Smooth muscle cell (in vitro differentiated cells): ENCODE measurements around the gene CHCHD1. TPM values are rescaled to one million over a fixed set of nuclear protein-coding genes. Genes with fewer than 3 reads are reported as not detected.
A peak's percentile ranks its signal among the peaks of the same experiment; 100 is the strongest.

Source experiments
- DNase-seq: peaks from one replicate; lab custom pipeline; 2025; ENCODE audit not compliant: unreplicated experiment; lab: John Stamatoyannopoulos, UW
- H2AFZ ChIP-seq: fragments of 200-600 bp; sonication (generic); 2 replicates; pipeline ENCODE4 v1.6.0; 2016; ENCODE audit warnings: antibody characterized with exemption, low read depth, mild to moderate bottlenecking
- H3F3A ChIP-seq: fragments of 200-600 bp; sonication (generic); 2 replicates; pipeline ENCODE4 v1.6.0; 2017; ENCODE audit warnings: antibody characterized with exemption, low read depth
- H3K27ac ChIP-seq: fragments of 200-600 bp; sonication (generic); 2 replicates; pipeline ENCODE4 v1.5.1; 2016; ENCODE audit warnings: low read depth, mild to moderate bottlenecking
- H3K27me3 ChIP-seq: fragments of 200-600 bp; sonication (generic); 2 replicates; pipeline ENCODE4 v1.6.1; 2016; ENCODE audit warnings: low read depth, mild to moderate bottlenecking
- H3K36me3 ChIP-seq: fragments of 200-600 bp; sonication (generic); 2 replicates; pipeline ENCODE4 v1.5.1; 2016; ENCODE audit warnings: low read depth
- H3K4me1 ChIP-seq: fragments of 200-600 bp; sonication (generic); 2 replicates; pipeline ENCODE4 v1.5.1; 2016; ENCODE audit warnings: low read depth
- H3K4me2 ChIP-seq: fragments of 200-600 bp; sonication (generic); 2 replicates; pipeline ENCODE4 v1.6.0; 2016; ENCODE audit warnings: mild to moderate bottlenecking
- H3K4me3 ChIP-seq: fragments of 200-600 bp; sonication (generic); 2 replicates; pipeline ENCODE4 v1.5.1; 2016; ENCODE audit warnings: mild to moderate bottlenecking
- H3K79me2 ChIP-seq: fragments of 200-600 bp; sonication (generic); 2 replicates; pipeline ENCODE4 v1.6.0; 2016; ENCODE audit warnings: low read depth, mild to moderate bottlenecking
- H3K9ac ChIP-seq: fragments of 200-600 bp; sonication (generic); 2 replicates; pipeline ENCODE4 v1.6.0; 2016; ENCODE audit warnings: low read depth
- H3K9me3 ChIP-seq: fragments of 200-600 bp; sonication (generic); replicated peaks from 2 replicates; pipeline ENCODE4 v1.5.1; 2016; ENCODE audit warnings: low read depth
- H4K20me1 ChIP-seq: fragments of 200-600 bp; sonication (generic); 2 replicates; pipeline ENCODE4 v1.6.0; 2016; ENCODE audit warnings: low read depth
- WGBS: methylation state at CpG from one replicate; pipeline ENCODE4 v1.1.7; 2016; ENCODE audit warnings: low lambda C conversion rate; 5-methylcytosine and 5-hydroxymethylcytosine counted together
- polyA plus RNA-seq: library from polyadenylated mRNA; unstranded; fragments of >200 nt; fragmentation: Nextera tagmentation; extraction: Ambion mirVana; gene quantifications from 2 replicates; pipeline ENCODE4 v1.2.1, GENCODE V29; 2016
- total RNA-seq: library from RNA; depleted of rRNA; stranded (reverse); fragments of >200 nt; gene quantifications from 2 replicates; pipeline ENCODE4 v1.2.3, GENCODE V29; 2014
- TF ChIP-seq, protein P1 (sequence below): fragments of 200-600 bp; sonication (generic); IDR thresholded peaks from 2 replicates; pipeline ENCODE4 v1.5.1; 2017; ENCODE audit warnings: borderline replicate concordance, mild to moderate bottlenecking, antibody characterized with exemption; ENCODE audit not compliant: insufficient read depth, poor library complexity, severe bottlenecking

CHCHD1 gene
- total and polyA plus RNA-seq, 2 experiments from 2014 or later: 65.9 to 68.3 TPM

DNA sequence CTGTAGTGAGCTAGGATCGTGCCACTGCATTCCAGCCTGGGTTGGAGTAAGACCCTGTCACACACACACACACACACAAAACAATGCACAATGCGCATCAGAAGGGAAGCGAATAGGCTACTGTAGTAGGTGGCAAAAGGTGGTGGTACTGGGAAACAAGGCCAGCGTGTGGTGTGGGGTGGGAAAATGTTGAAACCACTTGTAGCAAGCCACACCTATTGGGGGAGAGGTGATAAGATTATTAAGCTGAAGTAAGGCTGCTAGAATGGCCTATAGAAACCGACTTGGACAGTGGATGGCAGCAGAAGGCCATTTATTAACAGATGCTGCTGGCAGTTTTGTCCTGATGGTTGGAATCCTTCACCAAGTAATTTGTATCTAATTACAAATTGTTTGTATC, 7.2 kb upstream of the CHCHD1 start:
- H3K27me3 ChIP-seq: no peaks in the 10 kb centered on the region
- peaks cover 58% of the 10 kb centered on the region for H3K79me2 ChIP-seq
- H3K4me2 ChIP-seq: peak overlapping the region; percentile 98
- H2AFZ ChIP-seq: no peak overlapping the region
- DNase-seq: no peak
- peaks cover 62% of the 10 kb centered on the region for H4K20me1 ChIP-seq
- whole genome bisulfite sequencing: 56% methylated on average over 5 of the region's 5 CpGs
- H3K27ac ChIP-seq: peak overlapping the region; percentile 10
- no peaks in the 10 kb centered on the region for H3K9me3 ChIP-seq
- no peaks in the 10 kb centered on the region for H3K36me3 ChIP-seq
- peak overlapping the region; percentile 1 for H3K9ac ChIP-seq
- H3K4me3 ChIP-seq: peak overlapping the region; percentile 98
- peaks cover 33% of the 10 kb centered on the region for H3K4me1 ChIP-seq
- peaks cover 40% of the 10 kb centered on the region for H3F3A ChIP-seq
- TF ChIP-seq, protein P1, sequence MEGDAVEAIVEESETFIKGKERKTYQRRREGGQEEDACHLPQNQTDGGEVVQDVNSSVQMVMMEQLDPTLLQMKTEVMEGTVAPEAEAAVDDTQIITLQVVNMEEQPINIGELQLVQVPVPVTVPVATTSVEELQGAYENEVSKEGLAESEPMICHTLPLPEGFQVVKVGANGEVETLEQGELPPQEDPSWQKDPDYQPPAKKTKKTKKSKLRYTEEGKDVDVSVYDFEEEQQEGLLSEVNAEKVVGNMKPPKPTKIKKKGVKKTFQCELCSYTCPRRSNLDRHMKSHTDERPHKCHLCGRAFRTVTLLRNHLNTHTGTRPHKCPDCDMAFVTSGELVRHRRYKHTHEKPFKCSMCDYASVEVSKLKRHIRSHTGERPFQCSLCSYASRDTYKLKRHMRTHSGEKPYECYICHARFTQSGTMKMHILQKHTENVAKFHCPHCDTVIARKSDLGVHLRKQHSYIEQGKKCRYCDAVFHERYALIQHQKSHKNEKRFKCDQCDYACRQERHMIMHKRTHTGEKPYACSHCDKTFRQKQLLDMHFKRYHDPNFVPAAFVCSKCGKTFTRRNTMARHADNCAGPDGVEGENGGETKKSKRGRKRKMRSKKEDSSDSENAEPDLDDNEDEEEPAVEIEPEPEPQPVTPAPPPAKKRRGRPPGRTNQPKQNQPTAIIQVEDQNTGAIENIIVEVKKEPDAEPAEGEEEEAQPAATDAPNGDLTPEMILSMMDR: no peak

DNA sequence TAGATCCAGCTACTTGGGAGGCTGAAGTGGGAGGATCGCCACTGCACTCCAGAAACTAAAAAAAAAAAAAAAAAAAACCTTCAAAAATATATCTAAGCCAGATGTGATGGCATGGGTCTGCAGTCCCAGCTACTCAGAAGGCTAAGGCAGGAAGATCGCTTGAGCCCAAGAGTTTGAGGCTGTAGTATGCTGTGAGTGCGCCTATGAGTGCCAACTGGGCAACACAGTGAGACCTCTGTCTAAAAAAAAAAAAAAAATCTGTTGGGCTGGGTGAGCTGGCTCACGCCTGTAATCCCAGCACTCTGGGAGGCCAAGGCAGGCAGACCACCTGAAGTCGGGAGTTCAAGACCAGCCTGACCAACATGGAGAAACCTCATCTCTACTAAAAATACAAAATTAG, 2.8 kb upstream of the CHCHD1 start:
- Histone ChIP-seq H3K9ac (no peak overlapping the region), H3K79me2 (peaks cover 92% of the 10 kb centered on the region), H3K36me3 (no peaks in the 10 kb centered on the region), H4K20me1 (peaks cover 53% of the 10 kb centered on the region), H3K4me3 (no peak overlapping the region), H3F3A (peaks cover 34% of the 10 kb centered on the region), H3K4me1 (peaks cover 37% of the 10 kb centered on the region), H3K27ac (no peak overlapping the region), H3K4me2 (no peak overlapping the region), H2AFZ (no peak overlapping the region), H3K27me3 (no peaks in the 10 kb centered on the region), H3K9me3 (no peaks in the 10 kb centered on the region)
- TF ChIP-seq, protein P1: no peak
- 100% methylated on average over 5 of the region's 5 CpGs for WGBS
- no peak for DNase-seq

DNA sequence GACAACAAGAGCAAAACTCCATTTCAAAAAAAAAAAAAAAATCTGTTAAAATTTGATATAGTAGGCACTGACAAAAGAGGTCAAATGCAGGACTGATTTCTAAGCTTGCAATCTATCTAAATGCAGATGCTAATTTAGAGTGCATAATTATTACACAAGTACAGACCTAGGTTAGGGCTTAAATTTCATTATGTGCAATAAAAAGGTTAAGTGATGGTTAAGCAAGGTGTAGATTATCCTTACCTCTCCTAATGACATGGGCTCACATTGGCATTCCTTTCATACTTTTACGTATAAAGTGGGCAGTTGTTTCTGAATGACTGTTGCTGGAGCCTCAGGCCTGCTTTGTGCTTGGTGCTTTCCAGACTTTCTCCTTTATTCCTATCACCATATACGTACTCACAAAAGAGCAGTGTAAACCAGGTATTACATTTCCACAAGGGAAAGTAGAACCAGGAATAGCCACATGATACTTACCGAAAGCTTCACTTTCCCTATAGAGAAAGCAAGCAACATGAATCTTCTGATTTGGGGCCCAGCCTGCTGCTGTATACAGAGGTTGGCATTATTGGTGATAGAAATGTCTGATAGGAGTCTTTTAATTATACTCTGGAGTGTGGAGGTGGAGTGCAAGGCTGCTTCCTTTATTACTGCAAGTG, 2.2 kb upstream of the CHCHD1 start:
- H3K9ac ChIP-seq: no peak overlapping the region
- H3K4me2 ChIP-seq: no peak overlapping the region
- TF ChIP-seq, protein P1: no peak
- WGBS: 87% methylated on average over 3 of the region's 3 CpGs
- H3K4me1 ChIP-seq: peaks cover 31% of the 10 kb centered on the region
- peaks cover 33% of the 10 kb centered on the region for H3F3A ChIP-seq
- no peaks in the 10 kb centered on the region for H3K9me3 ChIP-seq
- no peaks in the 10 kb centered on the region for H3K36me3 ChIP-seq
- peaks cover 47% of the 10 kb centered on the region for H4K20me1 ChIP-seq
- peak overlapping the region; percentile 12 for H3K27ac ChIP-seq
- H3K27me3 ChIP-seq: no peaks in the 10 kb centered on the region
- H3K4me3 ChIP-seq: no peak overlapping the region
- H3K79me2 ChIP-seq: peaks cover 92% of the 10 kb centered on the region
- no peak overlapping the region for H2AFZ ChIP-seq
- DNase-seq: no peak

DNA sequence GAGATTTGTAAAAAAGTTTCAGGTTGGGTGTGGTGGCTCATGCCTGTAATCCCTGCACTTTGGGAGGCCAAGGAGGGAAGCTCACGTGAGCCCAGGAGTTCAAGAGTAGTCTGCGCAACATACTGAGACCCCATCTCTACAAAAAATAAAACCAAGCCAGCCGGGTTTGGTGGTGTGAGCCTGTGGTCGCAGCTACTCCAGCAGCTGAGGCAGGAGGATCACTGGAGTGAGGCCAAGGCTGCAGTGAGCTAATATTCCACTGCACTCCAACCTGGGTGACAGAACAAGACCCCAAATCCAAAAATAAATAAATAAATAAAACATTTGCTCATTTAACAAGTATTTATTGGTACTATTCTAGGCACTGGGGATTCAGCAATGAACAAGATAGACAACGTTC, 1.5 kb upstream of the CHCHD1 start:
- H3K27ac ChIP-seq: peak overlapping the region; percentile 12
- WGBS: 88% methylated on average over 5 of the region's 5 CpGs

More for the DNA sequence above, 1.5 kb upstream of the CHCHD1 start:
- Histone ChIP-seq H3K36me3 (no peaks in the 10 kb centered on the region), H3K4me1 (peaks cover 25% of the 10 kb centered on the region), H3K27me3 (no peaks in the 10 kb centered on the region), H3K9me3 (no peaks in the 10 kb centered on the region), H3K9ac (no peak overlapping the region), H4K20me1 (peaks cover 40% of the 10 kb centered on the region), H3K4me3 (no peak overlapping the region), H3K4me2 (peak overlapping the region; percentile 94), H3F3A (peaks cover 30% of the 10 kb centered on the region), H3K79me2 (peaks cover 88% of the 10 kb centered on the region), H2AFZ (no peak overlapping the region)
- TF ChIP-seq, protein P1: no peak
- no peak for DNase-seq
